Stimulated activated naive CD8-positive, alpha-beta T cell treated with anti-CD3 and anti-CD28 coated beads, Interleukin-15, amount 100 ng/mL, for 72 hours (primary cell): ENCODE measurements around the gene USP7.
"Not testable (repeated sequence)": the region's sequence is repeated elsewhere in the genome, so short reads cannot be mapped to it uniquely, and the experiment has no call there.

Experiments
- ATAC-seq: fragments of 150-1000 bp; cut with Tn5 transposase; 2 replicates; pipeline ENCODE4 v1.10.0; 2021; ENCODE audit warnings: mild to moderate bottlenecking, moderate library complexity
- DNase-seq, 2 donors: peaks; one replicate each; pipeline ENCODE4 v3.0.0; 2021 to 2022
- H3K27ac Mint-ChIP-seq, 2 donors: one replicate each; pipeline ENCODE4 v1.8.0; 2022; ENCODE audit warnings: mild to moderate bottlenecking in 2 of 2, mixed read lengths in 2 of 2, moderate library complexity in 2 of 2
- H3K27me3 Mint-ChIP-seq: one replicate; pipeline ENCODE4 v1.8.0; 2022; ENCODE audit warnings: mixed read lengths
- H3K4me1 Mint-ChIP-seq: one replicate; pipeline ENCODE4 v1.8.0; 2022; ENCODE audit warnings: mild to moderate bottlenecking, mixed read lengths
- H3K4me3 Mint-ChIP-seq, 2 donors: one replicate each; pipeline ENCODE4 v1.8.0; 2022; ENCODE audit warnings: mild to moderate bottlenecking in 2 of 2, mixed read lengths in 2 of 2, moderate library complexity in 1 of 2
- H3K9me3 Mint-ChIP-seq, 2 donors: one replicate each; pipeline ENCODE4 v1.8.0; 2022; ENCODE audit warnings: mixed read lengths in 2 of 2

The USP7 gene

DNA sequence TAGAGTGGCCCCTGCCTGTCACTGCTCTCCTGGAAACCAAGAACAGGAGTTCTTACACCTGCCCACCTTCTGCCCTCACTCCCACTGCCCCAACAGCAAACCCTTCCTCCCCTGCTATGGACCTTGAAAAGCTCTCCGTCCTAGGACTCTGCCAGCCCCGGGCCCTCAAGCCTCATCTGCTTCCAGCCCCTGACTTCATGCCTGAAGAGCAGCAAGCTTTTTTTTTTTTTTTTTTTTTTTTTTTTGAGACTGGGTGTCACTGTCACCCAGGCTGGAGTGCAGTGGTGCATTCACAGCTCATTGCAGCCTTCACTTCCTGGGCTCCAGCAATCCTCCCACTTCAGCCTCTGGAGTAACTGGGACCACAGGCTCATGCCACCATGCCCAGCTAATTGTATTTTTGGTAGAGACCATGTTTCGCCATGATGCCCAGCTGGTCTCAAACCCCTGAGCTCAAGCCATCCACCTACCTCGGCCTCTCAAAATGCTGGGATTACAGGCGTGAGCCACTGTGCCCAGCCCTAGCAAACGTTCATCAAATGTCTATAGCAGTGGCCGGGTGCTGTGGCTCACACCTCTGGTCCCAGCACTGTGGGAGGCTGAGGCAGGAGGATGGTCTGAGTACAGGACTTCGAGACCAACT, 111.8 kb downstream of the USP7 start:
- Mint-ChIP-seq H3K4me3 (no peak overlapping the region), H3K27ac (peak overlapping the region; percentile 5 to 85), H3K4me1 (peaks cover 47% of the 10 kb centered on the region), H3K9me3 (no peaks in the 10 kb centered on the region), H3K27me3 (no peaks in the 10 kb centered on the region)
- ATAC-seq (no peak), DNase-seq (no peak)

DNA sequence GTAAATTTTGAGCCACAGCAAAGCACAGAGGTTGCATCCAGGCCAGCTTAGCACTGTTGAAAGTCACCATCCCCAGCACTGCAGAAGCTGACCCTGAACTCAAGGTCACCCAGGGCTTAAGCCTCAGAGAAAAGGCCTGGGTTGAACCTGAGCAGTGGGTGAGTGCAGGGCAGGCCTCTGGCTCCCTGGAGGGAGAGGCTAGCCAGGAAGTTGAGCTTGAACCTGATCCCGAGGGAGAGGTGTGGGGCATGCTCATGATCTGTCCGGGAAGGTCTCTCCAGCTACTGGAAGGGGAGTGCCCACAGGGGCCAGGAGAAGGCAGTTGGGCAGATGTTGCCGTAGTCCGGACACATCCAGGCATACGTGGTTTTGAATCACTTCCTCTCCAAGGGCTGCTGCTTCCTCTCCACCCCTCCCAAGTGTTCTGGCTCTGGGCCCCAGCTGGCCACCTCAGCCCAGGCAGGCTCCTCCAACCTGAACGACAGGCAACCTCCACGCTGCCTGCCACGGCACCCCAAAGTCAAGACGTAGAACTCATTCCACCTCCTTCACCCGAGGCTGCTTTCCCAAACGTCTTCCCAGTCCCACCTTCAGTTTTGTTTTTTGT, 113.3 kb downstream of the USP7 start:
- no peaks in the 10 kb centered on the region for H3K9me3 Mint-ChIP-seq
- H3K27ac Mint-ChIP-seq: peak overlapping the region; percentile 91 to 93
- DNase-seq (no peak), ATAC-seq (peak; percentile 48)
- H3K4me3 Mint-ChIP-seq: no peak overlapping the region
- no peaks in the 10 kb centered on the region for H3K27me3 Mint-ChIP-seq
- peaks cover 35% of the 10 kb centered on the region for H3K4me1 Mint-ChIP-seq

DNA sequence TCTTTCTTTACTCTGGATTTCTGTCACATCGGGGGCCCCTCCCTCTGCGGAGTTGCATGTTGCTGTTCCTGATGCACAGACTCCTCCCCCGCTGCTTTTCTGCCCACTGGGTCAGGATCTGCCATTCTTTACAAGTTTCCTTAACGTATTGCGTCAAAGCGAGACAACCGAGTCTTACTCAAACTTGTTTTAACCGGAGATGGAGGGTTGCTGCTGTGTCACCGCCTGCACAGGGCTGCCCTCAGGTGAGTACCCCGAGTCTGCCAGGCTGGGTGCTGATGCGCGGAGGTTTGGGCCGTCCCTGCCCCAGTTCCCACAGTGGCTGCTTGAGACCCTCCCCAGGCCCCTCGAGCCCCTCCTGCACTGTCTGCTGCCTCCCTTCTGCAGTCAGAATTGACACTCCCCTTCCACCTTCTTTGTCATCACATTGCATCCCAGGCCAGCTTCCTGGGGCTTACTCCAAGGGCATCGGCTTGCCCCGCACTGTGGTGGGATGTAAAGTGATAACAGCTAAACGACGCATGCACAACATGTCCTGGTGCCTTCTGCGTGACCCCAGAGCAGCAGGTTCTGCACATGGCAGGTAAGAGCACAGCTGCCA, 114.2 kb downstream of the USP7 start:
- Mint-ChIP-seq H3K27ac (peak overlapping the region in 1 of 2 donors; percentile 64), H3K4me1 (peaks cover 28% of the 10 kb centered on the region), H3K4me3 (no peak overlapping the region), H3K9me3 (no peaks in the 10 kb centered on the region), H3K27me3 (no peaks in the 10 kb centered on the region)
- no peak for ATAC-seq
- no peak for DNase-seq

DNA sequence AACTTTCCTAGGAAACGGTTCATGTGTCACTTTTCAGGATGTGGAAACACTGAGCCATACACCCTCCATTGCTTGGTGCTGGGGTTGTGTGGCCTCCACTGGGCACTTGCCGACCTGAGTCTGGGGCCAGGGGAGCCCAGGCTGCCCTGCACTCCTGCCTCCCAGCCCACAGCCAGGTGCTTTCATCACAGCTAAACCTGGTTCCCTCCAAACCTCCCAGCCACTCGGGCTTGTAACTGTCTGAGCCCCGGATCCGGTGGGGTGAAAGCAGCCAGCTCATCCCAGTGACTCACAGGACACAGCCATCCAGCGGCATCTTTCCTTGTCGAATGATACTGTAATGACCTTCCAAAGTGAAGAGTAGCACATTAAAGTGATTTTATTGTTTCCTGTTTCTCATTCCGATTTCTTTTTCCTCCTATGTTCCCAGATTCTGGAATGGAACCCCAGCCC, 114.7 kb downstream of the USP7 start:
- Mint-ChIP-seq H3K27ac (peak overlapping the region in 1 of 2 donors; percentile 23), H3K9me3 (no peaks in the 10 kb centered on the region), H3K4me3 (no peak overlapping the region), H3K4me1 (peaks cover 31% of the 10 kb centered on the region), H3K27me3 (no peaks in the 10 kb centered on the region)
- DNase-seq (no peak), ATAC-seq (no peak)

DNA sequence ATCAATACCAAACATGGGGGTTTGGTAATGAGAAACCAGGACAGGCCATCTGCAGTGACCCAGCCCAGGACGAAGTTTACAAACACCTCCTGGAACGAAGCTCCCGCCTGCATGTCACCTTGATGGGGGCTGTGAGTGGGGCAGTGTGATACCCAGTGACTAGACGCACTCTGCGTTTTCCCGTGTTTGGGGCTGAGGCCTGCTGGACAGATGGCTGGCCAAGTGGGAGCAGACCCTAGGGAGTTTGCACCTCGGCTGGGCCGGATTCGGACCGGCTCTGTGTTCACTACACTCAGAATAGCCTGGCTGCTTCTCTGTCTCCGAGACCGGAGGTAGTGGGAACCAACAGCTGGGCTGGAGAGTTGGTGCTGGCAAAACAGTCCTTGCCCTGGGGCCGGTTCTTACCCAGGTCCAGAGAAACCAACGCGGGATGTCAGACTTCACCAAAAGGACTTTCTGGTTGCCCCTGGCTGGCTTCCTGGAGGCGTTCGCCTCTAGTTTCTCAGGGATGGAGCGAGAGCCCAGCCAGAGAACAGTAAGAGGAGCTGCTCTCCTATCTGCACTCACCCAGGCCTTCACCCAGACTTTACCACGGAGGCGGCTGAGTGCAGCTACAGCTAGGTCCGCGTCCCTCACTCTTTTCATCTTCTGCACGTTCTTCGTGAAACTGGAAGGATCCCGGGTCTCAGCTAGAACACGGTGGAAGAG, 115.3 kb downstream of the USP7 start:
- no peak for ATAC-seq
- no peak overlapping the region for H3K27ac Mint-ChIP-seq
- H3K27me3 Mint-ChIP-seq: no peaks in the 10 kb centered on the region
- peaks cover 34% of the 10 kb centered on the region for H3K4me1 Mint-ChIP-seq
- DNase-seq: no peak
- no peak overlapping the region for H3K4me3 Mint-ChIP-seq
- H3K9me3 Mint-ChIP-seq: no peaks in the 10 kb centered on the region

DNA sequence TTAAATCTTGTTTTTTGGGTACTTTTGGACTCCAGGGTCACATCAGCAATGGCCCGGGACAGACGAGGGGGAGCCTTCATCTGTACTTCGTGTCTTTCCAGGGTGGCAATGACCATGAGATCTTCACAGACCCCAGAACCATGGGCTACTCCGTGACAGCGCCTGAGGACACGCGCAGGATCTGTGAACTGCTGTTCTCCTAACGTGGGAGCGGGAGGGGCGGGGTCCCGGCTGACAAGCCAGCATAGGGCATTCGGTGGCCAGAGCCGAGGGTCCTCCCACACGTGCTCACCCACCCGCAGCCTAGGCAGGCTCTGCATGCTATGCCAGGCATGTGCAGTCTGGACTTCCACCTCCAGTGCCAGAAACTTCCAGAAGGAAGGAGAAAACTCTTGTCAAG, 116.1 kb downstream of the USP7 start:
- H3K4me3 Mint-ChIP-seq: no peak overlapping the region
- no peaks in the 10 kb centered on the region for H3K27me3 Mint-ChIP-seq
- H3K4me1 Mint-ChIP-seq: peaks cover 29% of the 10 kb centered on the region
- peak overlapping the region in 1 of 2 donors; percentile 22 for H3K27ac Mint-ChIP-seq
- ATAC-seq: no peak
- no peak for DNase-seq
- H3K9me3 Mint-ChIP-seq: no peaks in the 10 kb centered on the region

DNA sequence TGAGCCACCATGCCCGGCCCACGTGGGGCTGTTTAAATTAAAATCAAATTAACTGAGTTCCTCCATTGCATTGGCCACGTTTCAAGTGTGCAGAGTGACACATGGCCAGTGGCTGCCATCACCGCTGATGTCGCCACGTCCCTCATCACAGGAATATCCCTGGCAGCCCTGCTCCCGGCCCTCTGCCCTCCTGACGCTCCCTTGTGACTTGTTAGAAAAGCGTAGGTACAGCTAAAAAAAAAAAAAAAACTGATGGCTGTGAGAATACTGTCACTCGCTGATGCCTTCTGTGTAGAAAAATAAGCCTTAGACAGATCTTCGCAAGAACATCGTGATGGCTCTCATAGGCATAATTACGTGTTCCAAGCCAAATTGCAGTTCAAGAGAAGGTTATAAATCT, 116.6 kb downstream of the USP7 start:
- DNase-seq: no peak
- Mint-ChIP-seq H3K4me3 (no peak overlapping the region), H3K9me3 (no peaks in the 10 kb centered on the region)

DNA sequence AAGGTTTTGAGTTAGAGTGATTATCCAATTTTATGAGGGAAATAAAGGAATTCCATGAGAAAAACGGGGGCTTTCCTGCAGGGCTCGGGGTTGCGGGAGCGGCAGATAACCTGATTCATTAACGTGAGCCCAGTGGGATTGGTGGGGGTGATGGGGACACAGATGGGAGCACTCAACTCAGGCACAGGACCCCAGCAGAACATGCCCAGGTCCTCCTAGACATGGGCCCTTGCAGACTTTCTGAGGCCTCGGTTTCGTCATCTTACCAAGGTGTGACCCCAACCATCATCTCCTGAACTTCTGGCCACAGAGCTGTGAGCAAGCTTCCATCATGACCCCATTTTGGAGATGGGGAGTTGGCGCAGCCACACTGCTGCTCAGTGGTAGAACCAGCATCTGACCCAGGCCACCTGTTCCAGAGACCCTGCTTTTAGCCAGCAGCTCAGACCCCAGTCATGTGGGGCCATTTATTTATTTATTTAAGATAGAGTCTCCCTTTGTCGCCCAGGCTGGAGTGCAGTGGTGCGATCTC, 117.2 kb downstream of the USP7 start:
- H3K4me3 Mint-ChIP-seq: no peak overlapping the region
- DNase-seq: no peak
- peak overlapping the region in 1 of 2 donors; percentile 81 for H3K27ac Mint-ChIP-seq
- no peaks in the 10 kb centered on the region for H3K9me3 Mint-ChIP-seq
- no peaks in the 10 kb centered on the region for H3K27me3 Mint-ChIP-seq
- peaks cover 27% of the 10 kb centered on the region for H3K4me1 Mint-ChIP-seq
- no peak for ATAC-seq

More for the DNA sequence above, 116.6 kb downstream of the USP7 start:
- H3K4me1 Mint-ChIP-seq: peaks cover 27% of the 10 kb centered on the region
- H3K27me3 Mint-ChIP-seq: no peaks in the 10 kb centered on the region
- ATAC-seq: no peak
- H3K27ac Mint-ChIP-seq: no peak overlapping the region

DNA sequence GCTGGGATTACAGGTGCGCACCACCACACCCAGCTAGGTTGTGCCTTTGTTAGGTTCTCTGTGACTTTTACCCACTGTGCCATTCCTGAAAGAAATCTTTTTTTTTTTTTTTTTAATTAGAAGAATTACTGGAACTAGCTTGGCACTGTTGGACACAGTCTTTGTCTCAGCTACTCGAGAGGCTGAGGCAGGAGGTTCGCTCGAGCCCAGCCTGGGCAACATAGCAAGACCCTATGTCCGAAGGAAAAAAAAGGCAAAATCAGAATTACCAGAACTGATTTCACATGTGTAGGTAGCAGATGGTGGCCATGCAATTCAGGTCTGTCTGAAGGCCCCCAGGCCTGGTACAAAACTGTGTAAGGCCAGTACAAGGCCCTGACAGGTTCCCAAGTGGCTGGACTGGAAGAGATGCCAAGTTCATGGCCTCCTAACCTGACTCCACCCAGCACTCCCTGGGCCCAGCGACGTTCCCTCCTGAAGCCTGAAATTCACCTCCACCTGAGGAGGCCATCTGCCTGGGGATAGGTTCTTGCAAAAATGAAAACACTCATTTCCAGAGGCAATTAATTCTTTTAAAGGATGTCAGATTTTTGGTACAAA, 117.9 kb downstream of the USP7 start:
- no peaks in the 10 kb centered on the region for H3K27me3 Mint-ChIP-seq
- no peak for DNase-seq
- peak overlapping the region in 1 of 2 donors; percentile 8 for H3K27ac Mint-ChIP-seq
- peaks cover 25% of the 10 kb centered on the region for H3K4me1 Mint-ChIP-seq
- H3K9me3 Mint-ChIP-seq: no peaks in the 10 kb centered on the region
- H3K4me3 Mint-ChIP-seq: no peak overlapping the region
- no peak for ATAC-seq

DNA sequence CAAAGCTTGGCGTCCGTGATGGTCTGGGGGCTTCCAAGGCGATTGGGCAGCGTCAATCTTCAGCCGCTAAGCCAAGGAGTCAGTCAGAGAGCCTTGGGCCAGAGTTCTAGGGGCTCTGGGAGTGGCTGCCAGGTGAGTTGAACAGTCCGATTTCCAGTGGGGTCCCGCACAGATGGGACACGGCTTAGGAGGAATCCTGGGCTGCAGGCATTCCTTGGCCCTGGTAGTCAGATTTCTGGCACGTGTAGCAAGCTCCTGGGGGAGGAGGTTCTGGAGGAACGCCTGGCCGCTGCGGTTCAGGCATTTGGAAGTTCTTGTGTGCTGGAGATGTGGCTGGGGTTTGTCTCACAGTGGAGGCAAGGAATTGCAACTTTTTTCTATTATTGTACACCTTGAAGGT, 120.4 kb downstream of the USP7 start:
- H3K27ac Mint-ChIP-seq: peak overlapping the region in 1 of 2 donors; percentile 34

More for the DNA sequence above, 120.4 kb downstream of the USP7 start:
- not testable (repeated sequence) for H3K9me3 Mint-ChIP-seq, H3K27me3 Mint-ChIP-seq, H3K4me3 Mint-ChIP-seq, ATAC-seq, DNase-seq, H3K4me1 Mint-ChIP-seq
